Neutrophil (primary cell): ENCODE results near the gene TPST2.
A peak's percentile ranks its signal among the peaks of the same experiment; 100 is the strongest.

Experiments used
- H3K27ac ChIP-seq: fragments of 200-600 bp; sonication (generic); 2 replicates; pipeline ENCODE4 v1.5.1; 2016; ENCODE audit warnings: mild to moderate bottlenecking, moderate library complexity
- H3K27me3 ChIP-seq: fragments of 200-600 bp; sonication (generic); 2 replicates; pipeline ENCODE4 v1.6.0; 2016; ENCODE audit warnings: mild to moderate bottlenecking
- H3K36me3 ChIP-seq: fragments of 200-600 bp; sonication (generic); 2 replicates; pipeline ENCODE4 v1.5.1; 2017
- H3K4me1 ChIP-seq, 2 experiments: fragments of 200-600 bp in 1 of 2; sonication (generic) in 1 of 2; 1 replicate in 1 of 2; 2 replicates in 1 of 2; pipeline versions ENCODE4 v1.5.1 to v1.6.1; 2013 to 2016; ENCODE audit warnings: low read depth in 1 of 2, low read length in 1 of 2, mild to moderate bottlenecking in 1 of 2, moderate library complexity in 1 of 2; ENCODE audit not compliant: control insufficient read depth in 1 of 2, insufficient read depth in 1 of 2
- H3K4me3 ChIP-seq, 2 experiments: fragments of 200-600 bp in 1 of 2; sonication (generic) in 1 of 2; 1 replicate in 1 of 2; 2 replicates in 1 of 2; pipeline ENCODE4 v1.5.1; 2013 to 2016; ENCODE audit warnings: low read depth in 1 of 2, low read length in 1 of 2, mild to moderate bottlenecking in 1 of 2, moderate library complexity in 1 of 2
- H3K9me3 ChIP-seq: fragments of 200-600 bp; sonication (generic); 2 replicates; pipeline ENCODE4 v1.5.1; 2016
- CTCF ChIP-seq: fragments of 200-600 bp; sonication (generic); IDR thresholded peaks from 2 replicates; pipeline ENCODE4 v1.5.1; 2016; ENCODE audit warnings: antibody characterized with exemption

TPST2 gene

GRCh38 chr22:26487996-26488395 is 101.9 kb downstream of the TPST2 start:
- H3K27me3 ChIP-seq, result no peaks in the 10 kb centered on the region
- H3K36me3 ChIP-seq, result peaks cover 53% of the 10 kb centered on the region
- H3K27ac ChIP-seq, result no peak overlapping the region
- no peak for TF ChIP-seq CTCF
- no peaks in the 10 kb centered on the region for H3K9me3 ChIP-seq
- no peak overlapping the region for H3K4me3 ChIP-seq
- H3K4me1 ChIP-seq, result peaks cover 12 to 18% of the 10 kb centered on the region in 2 experiments

GRCh38 chr22:26486394-26486793 is 103.5 kb downstream of the TPST2 start:
- no peak for TF ChIP-seq CTCF
- H3K4me1 ChIP-seq, result peaks cover 20 to 21% of the 10 kb centered on the region in 2 experiments

GRCh38 chr22:26485806-26486390 is 104.0 kb downstream of the TPST2 start:
- Histone ChIP-seq H3K4me1 (peaks cover 25 to 26% of the 10 kb centered on the region in 2 experiments), H3K9me3 (no peaks in the 10 kb centered on the region), H3K27ac (no peak overlapping the region), H3K4me3 (no peak overlapping the region), H3K27me3 (no peaks in the 10 kb centered on the region), H3K36me3 (peaks cover 32% of the 10 kb centered on the region)
- no peak for TF ChIP-seq CTCF

More at GRCh38 chr22:26486394-26486793, 103.5 kb downstream of the TPST2 start:
- H3K9me3 ChIP-seq, result no peaks in the 10 kb centered on the region
- no peak overlapping the region for H3K4me3 ChIP-seq
- H3K27me3 ChIP-seq, result no peaks in the 10 kb centered on the region
- no peak overlapping the region for H3K27ac ChIP-seq
- peaks cover 37% of the 10 kb centered on the region for H3K36me3 ChIP-seq

- no peaks in the 10 kb centered on the region for H3K27me3 ChIP-seq
- H3K4me3 ChIP-seq, result no peak overlapping the region
- H3K36me3 ChIP-seq, result peaks cover 25% of the 10 kb centered on the region
- H3K4me1 ChIP-seq, result peaks cover 32 to 33% of the 10 kb centered on the region in 2 experiments
- H3K27ac ChIP-seq, result no peak overlapping the region
- no peak for TF ChIP-seq CTCF
- no peaks in the 10 kb centered on the region for H3K9me3 ChIP-seq
Measured at GRCh38 chr22:26485013-26485412, 104.9 kb downstream of the TPST2 start.

GRCh38 chr22:26484360-26484706 is 105.6 kb downstream of the TPST2 start:
- TF ChIP-seq CTCF, result no peak
- peak overlapping the region; percentile 88 to 89 for H3K4me3 ChIP-seq
- H3K9me3 ChIP-seq, result no peaks in the 10 kb centered on the region
- H3K27me3 ChIP-seq, result no peaks in the 10 kb centered on the region
- peak overlapping the region; percentile 86 for H3K27ac ChIP-seq
- peaks cover 39 to 40% of the 10 kb centered on the region in 2 experiments for H3K4me1 ChIP-seq
- peaks cover 18% of the 10 kb centered on the region for H3K36me3 ChIP-seq
